HG03469 (cell line): ENCODE results near the gene CUTA.
"Not testable (repeated sequence)": the region's sequence is repeated elsewhere in the genome, so short reads cannot be mapped to it uniquely, and the experiment has no call there.

Experiments used
- ATAC-seq: cut with Tn5 transposase; IDR thresholded peaks from one replicate; pipeline ENCODE4 v1.9.1; 2021; ENCODE audit warnings: mild to moderate bottlenecking, moderate library complexity, moderate number of reproducible peaks; ENCODE audit not compliant: unreplicated experiment

Gene CUTA

DNA sequence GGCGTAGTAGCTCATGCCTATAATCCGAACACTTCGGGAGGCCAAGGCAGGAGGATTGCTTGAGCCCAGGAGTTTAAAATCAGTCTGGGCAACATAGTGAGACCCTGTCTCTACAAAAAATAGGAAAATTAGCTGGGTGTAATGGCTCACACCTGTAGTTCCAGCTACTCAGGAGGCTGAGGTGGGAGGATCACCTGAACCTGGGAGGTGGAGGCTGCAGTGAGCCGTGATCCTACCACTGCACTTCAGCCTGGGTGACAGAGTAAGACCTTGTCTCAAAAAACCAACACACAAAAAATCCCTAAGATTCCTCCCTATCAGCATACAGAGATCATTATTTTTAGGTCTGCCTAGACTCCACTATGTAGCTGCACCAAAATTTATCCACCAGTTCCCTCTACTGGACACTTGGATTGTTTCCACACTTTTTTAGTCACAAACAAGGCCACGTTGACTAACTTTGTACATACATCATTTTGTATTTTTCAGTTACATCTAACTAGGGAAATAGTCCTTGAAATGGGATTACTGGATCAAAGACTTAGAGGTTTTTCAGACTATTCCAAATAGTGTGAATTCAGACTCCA lies 10.7 kb downstream of the CUTA start:
- ATAC-seq = no peak

DNA sequence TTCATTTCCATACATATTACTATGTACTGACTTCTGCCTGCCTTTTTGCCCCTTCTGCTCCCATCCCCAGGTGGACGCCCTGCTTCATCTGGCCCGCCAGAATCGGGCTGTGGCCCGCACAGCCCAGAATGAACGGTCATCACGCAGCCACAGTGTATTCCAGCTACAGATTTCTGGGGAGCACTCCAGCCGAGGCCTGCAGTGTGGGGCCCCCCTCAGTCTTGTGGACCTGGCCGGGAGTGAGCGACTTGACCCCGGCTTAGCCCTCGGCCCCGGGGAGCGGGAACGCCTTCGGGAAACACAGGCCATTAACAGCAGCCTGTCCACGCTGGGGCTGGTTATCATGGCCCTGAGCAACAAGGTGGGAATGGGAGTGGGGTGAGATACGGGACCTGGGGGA lies 11.8 kb downstream of the CUTA start:
- no peak for ATAC-seq

DNA sequence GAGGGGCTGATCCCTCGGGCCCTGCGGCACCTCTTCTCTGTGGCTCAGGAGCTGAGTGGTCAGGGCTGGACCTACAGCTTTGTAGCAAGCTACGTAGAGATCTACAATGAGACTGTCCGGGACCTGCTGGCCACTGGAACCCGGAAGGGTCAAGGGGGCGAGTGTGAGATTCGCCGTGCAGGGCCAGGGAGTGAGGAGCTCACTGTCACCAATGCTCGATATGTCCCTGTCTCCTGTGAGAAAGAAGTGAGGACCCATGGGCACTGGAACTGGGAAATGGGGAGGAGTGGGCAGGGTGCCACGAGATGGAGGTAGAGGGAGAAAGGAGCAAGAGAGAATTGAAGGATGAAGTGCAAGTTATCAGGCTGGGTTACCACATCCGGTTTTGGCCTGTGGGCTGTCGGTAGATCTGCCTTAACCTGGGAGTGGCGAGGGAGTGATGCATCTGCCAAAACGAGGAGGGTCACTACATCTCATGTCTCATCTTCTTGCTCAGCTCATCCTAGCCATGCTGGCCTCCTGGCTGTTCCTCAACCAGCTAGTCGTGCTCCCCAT lies 12.4 kb downstream of the CUTA start:
- no peak for ATAC-seq

DNA sequence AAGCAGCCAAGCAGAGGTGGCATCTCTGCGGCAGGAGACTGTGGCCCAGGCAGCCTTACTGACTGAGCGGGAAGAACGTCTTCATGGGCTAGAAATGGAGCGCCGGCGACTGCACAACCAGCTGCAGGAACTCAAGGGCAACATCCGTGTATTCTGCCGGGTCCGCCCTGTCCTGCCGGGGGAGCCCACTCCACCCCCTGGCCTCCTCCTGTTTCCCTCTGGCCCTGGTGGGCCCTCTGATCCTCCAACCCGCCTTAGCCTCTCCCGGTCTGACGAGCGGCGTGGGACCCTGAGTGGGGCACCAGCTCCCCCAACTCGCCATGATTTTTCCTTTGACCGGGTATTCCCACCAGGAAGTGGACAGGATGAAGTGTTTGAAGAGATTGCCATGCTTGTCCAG lies 13.0 kb downstream of the CUTA start:
- ATAC-seq = no peak

DNA sequence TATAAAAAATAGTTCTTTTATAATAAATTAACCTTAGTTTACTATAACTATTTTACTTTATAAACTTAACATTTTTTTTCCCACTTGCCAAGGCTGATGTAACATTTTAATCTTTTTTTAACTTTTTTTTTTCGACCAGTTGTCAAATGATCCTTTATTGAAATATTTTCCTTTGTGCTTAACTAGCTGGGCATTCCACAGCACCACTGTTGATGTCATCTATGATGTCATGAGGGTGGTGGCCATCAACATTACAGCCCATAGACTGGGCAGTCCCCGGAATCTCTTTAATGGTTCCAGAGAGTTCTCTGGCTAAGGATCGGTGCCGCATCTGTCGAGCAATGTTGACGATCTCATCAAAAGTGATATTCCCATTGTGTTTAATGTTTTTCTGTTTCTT lies 18.0 kb downstream of the CUTA start:
- not testable (repeated sequence) for ATAC-seq

DNA sequence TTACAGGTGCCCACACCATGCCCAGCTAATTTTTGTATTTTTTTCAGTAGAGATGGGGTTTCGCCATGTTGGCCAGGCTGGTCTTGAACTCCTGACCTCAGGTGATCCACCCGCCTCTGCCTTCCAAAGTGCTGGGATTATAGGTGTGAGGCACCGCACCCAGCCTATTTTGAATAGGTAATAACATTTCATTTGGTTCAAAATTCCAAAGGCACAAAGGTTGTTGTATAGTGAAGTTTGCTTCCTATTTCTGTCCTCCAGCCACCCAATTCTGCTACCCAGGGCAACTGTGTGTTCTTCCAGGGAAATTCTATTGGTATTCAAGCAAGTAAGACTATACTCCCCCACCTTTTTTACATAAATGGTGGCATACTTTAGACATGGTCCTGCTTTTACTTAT lies 19.3 kb downstream of the CUTA start:
- ATAC-seq = not testable (repeated sequence)

DNA sequence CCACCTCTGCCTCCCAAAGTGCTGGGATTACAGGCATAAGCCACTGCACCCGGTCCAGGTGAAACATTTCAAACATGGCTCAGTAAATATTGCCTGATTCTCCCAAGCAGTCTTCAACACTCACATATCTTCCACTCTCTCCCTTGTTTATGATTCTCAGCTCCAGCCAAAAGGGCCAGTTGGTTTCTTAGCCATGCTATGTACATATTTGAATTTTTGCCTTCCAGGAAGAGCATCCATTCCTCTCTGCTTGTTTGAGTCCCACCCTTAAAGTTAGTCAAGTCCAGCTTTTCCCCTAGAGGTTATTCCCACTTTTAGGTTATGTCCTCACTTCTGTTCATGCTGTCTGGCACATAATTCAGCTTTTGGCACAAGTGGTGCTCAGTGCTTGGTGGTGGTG lies 20.4 kb downstream of the CUTA start:
- no peak for ATAC-seq

DNA sequence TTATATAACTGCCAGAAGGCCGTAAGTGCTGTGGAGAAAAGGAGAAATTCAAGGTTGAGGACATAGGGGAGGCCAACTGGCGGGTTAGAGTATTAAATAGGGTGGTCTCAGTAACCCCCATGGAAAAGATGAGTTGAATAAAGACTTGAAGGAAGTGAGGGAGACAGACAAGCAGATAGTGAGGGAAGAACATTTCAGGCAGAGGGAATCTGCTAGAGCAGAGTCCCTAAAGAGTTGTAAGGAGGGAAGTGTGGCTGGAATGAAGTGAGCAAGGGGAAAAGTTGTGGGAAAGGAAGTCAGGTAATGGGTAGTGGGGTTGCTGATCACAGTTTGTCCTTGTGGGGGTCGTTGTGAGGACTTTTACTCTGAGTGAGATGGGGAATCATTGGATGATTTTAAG lies 24.9 kb downstream of the CUTA start:
- ATAC-seq = no peak

DNA sequence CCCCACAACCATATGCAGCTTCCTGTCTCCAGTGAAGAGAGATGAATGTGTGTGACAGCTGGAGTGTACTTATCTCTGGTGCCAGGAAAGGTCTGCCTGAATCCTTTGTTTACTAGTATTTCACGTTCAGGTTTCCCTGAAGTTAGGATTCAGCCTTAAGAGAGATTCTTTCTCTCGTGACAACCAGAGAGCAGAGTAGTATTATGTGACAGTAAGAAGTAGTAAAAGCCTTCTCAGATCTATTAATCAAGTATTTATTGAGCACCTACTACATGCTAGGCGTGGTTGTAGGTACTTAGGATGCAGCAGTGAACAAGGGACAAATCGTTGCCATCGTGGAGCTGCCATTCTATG lies 25.3 kb downstream of the CUTA start:
- ATAC-seq = no peak

DNA sequence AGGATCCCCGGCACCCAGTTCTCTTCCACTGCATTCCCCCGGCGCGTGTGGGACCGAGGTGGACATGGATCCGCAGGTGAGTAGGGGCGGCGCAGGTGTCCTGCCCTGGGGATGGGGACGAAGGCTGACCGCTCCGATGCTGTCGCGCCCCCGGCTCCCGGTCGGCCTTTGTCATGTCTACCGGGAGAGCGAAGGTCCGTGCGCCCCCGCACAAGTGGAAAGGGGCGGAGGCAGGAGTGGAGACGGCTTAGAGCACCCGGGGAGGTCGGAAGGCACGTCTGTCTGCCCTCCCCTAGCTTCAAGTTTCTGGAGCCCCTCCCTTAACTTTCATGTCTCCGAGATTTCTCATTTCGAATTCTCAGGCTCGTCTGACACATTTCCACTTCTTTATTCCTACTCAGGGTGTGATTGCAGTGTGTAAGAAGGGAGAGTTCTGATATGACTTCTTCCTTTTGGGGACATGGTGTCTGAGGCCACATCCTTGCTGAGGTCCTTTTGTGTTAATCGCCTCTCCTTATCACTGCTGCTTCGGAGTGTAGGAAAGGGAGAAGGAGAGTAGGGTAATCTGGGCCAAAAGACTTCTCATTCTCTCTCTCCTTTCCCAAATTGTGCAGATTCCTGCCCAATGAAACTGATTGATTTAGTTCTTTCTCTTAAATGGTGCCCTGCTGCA lies 25.8 kb downstream of the CUTA start:
- ATAC-seq = peak; percentile 2

DNA sequence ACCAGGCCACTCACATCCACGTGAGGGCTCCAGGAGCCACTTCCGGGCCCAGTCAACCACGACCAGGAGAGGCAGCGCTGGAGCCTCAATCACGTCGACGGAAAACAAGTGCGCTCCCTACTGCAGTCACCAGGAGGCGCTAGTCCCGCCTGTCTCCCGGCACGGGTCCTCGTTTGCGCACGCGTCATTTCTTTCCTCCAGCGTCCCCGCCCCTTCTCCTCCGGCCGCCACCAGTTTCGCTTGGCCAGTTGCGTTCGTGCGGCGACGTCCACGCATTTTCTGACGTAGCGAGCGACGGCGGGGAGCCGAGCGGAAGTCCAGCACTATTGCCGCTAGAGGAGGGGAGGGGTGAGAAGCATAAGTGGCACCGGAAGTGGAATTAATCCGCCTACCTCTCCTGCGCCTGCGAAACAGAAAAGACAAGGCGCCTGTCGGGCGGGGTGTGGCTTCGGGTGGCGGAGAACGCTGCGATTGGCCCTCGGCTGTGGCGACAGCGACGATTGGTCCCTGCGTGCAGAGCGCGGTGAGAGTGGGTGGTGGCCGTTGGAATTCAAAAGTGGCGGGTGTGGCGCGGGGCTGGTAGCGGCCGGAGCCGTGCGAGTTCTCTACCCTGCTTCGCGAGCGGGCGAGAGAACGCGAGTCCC lies 26.5 kb downstream of the CUTA start, which contains the start of gene KIFC1:
Gene KIFC1 (plus strand): TSS at position 546 of the 644 bp plus-strand sequence. CDS start 163 bp downstream, outside the sequence.
- peak; percentile 70 for ATAC-seq

DNA sequence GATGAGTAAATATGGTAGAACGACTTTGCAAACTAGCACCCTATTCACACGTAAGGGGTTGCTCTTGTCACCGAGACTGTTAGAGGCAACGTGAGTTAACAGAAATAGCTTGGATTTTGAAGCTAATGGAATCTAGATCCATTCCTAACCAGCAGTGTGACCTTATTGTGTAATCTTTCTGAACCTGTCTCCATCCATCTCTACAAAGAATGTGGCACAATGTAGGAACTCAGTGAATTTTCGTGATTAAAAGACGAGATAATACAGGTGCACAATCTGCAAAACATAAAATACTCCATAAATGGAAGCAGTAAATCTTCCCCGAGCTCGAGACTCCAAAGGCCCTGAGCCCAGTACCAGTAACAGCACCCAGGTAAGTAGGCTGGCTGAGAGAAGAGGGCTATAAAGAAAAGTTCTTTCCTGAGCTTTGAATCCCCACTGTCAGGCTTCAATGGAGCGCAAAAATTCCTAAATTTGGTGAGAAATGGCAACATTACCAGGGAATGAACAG lies 27.1 kb downstream of the CUTA start:
- ATAC-seq = peak; percentile 6

DNA sequence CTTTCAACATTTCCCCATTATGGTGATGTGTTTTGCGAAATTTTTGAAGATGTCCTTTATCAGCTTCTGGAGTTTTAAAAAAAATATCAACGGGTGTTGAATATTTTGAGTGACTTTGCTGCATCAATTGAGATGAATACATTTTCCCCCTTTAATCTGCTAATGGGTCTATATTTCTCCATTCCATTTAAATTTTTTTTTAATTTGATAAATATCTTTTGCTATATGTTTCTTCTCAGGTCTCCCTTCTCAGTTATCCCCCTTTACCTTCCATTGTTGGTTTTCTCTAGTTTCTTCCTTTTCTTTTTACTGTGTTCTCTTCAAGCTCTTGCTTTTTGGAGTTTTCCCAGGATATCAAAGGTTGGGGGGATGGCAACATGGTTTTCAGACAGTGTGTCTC lies 27.7 kb downstream of the CUTA start:
- ATAC-seq = no peak

DNA sequence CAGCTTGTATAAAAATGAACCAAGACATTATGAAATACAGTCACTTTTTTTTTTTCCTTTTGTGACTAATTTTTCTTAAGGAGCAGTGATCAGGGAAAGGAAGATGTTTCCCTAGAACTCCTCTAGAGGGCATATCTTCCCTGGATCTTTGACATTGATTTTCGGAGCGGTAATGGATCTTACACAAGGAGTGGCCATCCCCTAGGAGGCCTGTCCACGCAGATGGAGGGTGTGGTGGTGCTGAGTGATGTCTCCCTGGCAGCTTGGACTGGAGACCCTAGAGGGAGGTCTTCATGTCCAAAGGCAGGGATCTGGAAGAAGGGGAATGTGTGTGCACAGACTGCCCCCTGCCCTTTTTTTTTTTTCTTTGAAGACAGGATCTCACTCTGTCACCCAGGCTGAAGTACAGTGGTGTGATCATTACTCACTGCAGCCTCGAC lies 33.3 kb downstream of the CUTA start:
- ATAC-seq = no peak

DNA sequence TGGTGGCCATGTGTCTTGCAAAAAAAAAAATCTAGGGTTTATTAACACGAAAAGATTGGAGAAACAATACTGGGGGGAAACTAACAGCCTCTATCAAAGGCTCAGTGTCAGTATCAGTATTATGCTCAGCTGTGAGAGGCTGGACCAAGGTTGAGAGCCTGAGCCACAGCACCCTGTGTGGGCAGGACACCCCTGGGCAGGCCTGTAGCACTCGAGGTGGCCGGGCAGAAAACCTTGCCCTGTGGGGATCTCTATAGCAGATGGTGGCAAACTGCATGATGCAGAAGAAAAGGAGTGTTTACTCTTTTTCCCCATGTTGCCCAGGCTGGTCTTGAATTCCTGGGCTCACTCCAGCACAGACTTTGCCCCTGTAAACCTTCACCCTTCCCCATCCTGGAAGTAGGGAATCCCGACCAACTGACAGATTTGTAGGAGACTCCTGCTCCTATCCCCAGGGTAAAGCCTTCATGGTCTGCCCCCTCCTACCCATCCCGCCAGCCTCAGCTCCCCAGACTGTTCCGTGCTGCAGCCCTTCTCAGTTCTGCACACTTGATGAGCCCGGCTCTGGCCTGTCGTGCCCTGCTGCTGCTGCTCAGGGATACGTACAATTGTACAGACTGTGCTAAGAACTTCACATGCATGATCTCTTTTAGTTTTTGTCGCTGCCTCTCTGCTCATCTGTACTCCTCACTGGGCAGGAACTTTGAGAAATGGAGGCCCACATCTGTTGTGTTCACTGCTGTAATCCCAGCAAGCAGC lies 34.3 kb downstream of the CUTA start:
- ATAC-seq = no peak

DNA sequence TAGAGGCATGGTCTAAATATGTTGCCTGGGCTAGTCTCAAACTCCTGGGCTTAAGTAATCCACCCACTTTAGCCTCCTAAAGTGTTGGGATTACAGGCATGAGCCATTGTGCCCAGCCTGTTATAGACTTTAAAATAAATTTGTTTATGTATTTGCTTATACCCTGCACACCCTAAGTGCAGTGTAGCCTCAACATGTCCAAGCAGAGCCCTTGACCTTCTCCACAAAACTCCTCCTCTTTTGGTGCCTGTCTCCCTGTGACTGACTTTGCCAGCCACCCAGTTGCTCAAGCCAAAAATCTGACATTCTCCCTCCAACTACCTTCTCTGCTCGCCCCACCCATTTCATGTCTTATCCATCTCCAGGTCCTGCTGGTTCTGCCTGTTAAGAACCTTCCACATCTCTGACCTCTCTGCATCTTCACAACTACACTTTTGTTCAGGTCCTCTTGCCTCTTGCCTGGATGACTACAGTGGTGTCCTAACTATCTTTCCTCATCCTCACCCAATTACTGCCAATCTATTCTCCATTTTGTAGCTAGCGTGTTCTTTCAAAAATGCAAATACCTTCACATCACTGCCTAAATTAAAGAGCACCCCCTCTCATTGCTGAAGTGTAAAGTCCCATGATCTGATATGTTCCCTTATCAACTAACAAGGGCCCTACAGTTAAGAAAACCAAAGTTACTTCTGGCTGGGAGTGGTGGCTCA lies 37.5 kb downstream of the CUTA start:
- ATAC-seq = no peak

DNA sequence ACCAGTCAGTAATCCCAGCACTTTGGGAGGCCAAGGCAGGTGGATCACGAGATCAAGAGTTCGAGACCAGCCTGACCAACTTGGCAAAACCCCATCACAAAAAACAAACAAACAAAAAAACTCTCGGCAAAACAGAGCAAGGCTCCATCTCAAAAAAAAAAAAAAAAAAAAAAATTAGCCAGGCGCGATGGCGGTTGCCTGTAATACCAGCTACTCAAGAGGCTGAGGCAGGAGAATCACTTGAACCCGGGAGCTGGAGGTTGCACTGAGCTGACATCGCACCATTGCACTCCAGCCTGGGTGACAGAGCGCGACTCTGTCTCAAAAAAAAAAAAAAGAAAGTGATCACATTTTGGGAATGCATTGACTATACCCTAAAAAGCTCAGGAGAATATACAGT lies 38.7 kb downstream of the CUTA start:
- not testable (repeated sequence) for ATAC-seq

DNA sequence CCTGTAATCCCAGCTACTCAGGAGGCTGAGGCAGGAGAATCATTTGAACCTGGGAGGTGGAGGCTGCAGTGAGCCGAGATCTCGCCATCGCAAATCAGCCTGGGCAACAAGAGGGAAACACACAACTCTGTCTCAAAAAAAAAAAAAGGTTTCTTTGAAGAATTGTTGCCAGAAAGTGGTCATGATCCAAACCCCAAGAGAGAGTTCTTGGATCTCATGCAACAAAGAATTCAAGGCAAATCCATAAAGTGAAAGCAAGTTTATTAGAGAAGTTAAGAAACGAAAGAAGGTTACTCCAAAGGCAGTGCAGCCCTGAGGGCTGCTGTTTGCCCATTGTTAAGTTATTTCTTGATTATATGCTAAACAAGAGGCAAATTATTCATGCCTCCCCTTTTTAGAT lies 40.7 kb downstream of the CUTA start:
- ATAC-seq = no peak

DNA sequence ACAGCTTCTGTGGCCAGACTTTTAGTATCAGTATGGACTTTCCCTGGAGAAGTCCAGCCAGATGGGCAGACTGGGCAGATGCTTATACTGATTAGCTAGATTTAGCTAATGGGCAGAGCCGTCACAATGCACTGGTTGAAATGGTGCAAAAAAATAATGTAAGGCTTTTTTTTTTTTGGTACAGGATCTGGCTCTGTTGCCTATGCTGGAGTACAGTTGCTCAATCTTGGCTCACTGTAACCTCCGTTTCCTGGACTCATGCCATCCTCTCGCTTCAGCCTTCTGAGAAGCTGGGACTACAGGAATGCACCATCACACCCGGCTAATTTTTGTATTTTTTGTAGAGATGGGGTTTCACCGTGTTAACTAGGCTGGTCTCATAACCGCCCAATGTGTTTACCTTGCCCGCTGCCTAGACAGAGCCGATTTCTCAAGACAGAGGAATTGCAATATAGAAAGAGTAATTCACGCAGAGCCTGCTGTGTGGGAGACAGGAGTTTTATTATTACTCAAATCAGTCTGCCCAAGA lies 42.7 kb downstream of the CUTA start:
- ATAC-seq = no peak
